GM19239 (cell line): ENCODE measurements around the gene CACHD1.
"Not testable (repeated sequence)": the region's sequence is repeated elsewhere in the genome, so short reads cannot be mapped to it uniquely, and the experiment has no call there.

Experiments used
- DNase-seq: peaks from one replicate; pipeline ENCODE4 v3.0.0; 2011; ENCODE audit warnings: low spot score; ENCODE audit not compliant: insufficient read length
- FAIRE-seq: peaks from 2 replicates; lab custom pipeline; 2011; peaks lifted over from hg19 to GRCh38; lab: Jason Lieb, UNC

CACHD1 gene

GRCh38 chr1:64681043-64681442 is 211.1 kb downstream of the CACHD1 start:
- DNase-seq = no peak
- no peak for FAIRE-seq

- FAIRE-seq (no peak), DNase-seq (no peak)
Measured at GRCh38 chr1:64683419-64683818, 213.5 kb downstream of the CACHD1 start.

- DNase-seq = no peak
- no peak for FAIRE-seq
Measured at GRCh38 chr1:64685217-64685616, 215.3 kb downstream of the CACHD1 start.

- FAIRE-seq = no peak
- DNase-seq = no peak
Measured at GRCh38 chr1:64685765-64686341, 215.9 kb downstream of the CACHD1 start.

GRCh38 chr1:64686828-64687724 is 217.1 kb downstream of the CACHD1 start:
- DNase-seq (no peak), FAIRE-seq (peak; percentile 90)

GRCh38 chr1:64687725-64688327 is 217.9 kb downstream of the CACHD1 start:
- FAIRE-seq (no peak), DNase-seq (no peak)

- no peak for FAIRE-seq
- no peak for DNase-seq
Measured at GRCh38 chr1:64691626-64692025, 221.7 kb downstream of the CACHD1 start.

GRCh38 chr1:64692911-64693310 is 223.0 kb downstream of the CACHD1 start:
- no peak for FAIRE-seq
- DNase-seq = no peak

GRCh38 chr1:64693406-64693805 is 223.5 kb downstream of the CACHD1 start:
- DNase-seq = no peak
- no peak for FAIRE-seq

GRCh38 chr1:64696879-64697278 is 226.9 kb downstream of the CACHD1 start:
- no peak for DNase-seq
- no peak for FAIRE-seq

GRCh38 chr1:64699327-64699726 is 229.4 kb downstream of the CACHD1 start:
- FAIRE-seq = no peak
- DNase-seq = no peak

- no peak for DNase-seq
- no peak for FAIRE-seq
Measured at GRCh38 chr1:64701071-64701470, 231.1 kb downstream of the CACHD1 start.

- FAIRE-seq (no peak), DNase-seq (no peak)
Measured at GRCh38 chr1:64701886-64702285, 232.0 kb downstream of the CACHD1 start.

- not testable (repeated sequence) for FAIRE-seq, DNase-seq
Measured at GRCh38 chr1:64702670-64703069, 232.7 kb downstream of the CACHD1 start.

GRCh38 chr1:64703600-64703999 is 233.7 kb downstream of the CACHD1 start:
- FAIRE-seq = no peak
- DNase-seq = no peak

- DNase-seq = no peak
- no peak for FAIRE-seq
Measured at GRCh38 chr1:64705591-64705990, 235.7 kb downstream of the CACHD1 start.

- no peak for FAIRE-seq
- no peak for DNase-seq
Measured at GRCh38 chr1:64711266-64711665, 241.3 kb downstream of the CACHD1 start.

- FAIRE-seq (no peak), DNase-seq (no peak)
Measured at GRCh38 chr1:64712049-64712448, 242.1 kb downstream of the CACHD1 start.

GRCh38 chr1:64715186-64715585 is 245.3 kb downstream of the CACHD1 start:
- DNase-seq (no peak), FAIRE-seq (no peak)

- DNase-seq = no peak
- FAIRE-seq = no peak
Measured at GRCh38 chr1:64721135-64721534, 251.2 kb downstream of the CACHD1 start.

- DNase-seq = no peak
Measured at GRCh38 chr1:64721576-64722145, 251.7 kb downstream of the CACHD1 start.

More at GRCh38 chr1:64721576-64722145, 251.7 kb downstream of the CACHD1 start:
- FAIRE-seq = no peak
